A549 (cell line): Measurements from ENCODE around the gene ATP10A. TPM values are rescaled to one million over a fixed set of nuclear protein-coding genes. Genes with fewer than 3 reads are reported as not detected.

Experiments
- ATAC-seq, 2 experiments: fragments of 200-7000 bp in 1 of 2; fragments of >200 bp in 1 of 2; cut with Nextera tagmentation in 1 of 2; cut with Tn5 transposase in 1 of 2; 3 replicates each; pipeline versions ENCODE4 v1.8.0 to v1.9.1; 2018 to 2020; ENCODE audit warnings: mild to moderate bottlenecking in 1 of 2, moderate library complexity in 1 of 2
- CTCF ChIA-PET: fragments of 300-600 bp; sonication (Branson Sonifier 250); formaldehyde crosslinking; extraction: SDS; loops from one replicate; lab custom pipeline; 2021; ENCODE audit warnings: antibody characterized with exemption, inconsistent platforms; lab: Yijun Ruan, JAX
- POLR2A ChIA-PET: fragments of 350-600 bp; formaldehyde crosslinking; extraction: SDS; loops from one replicate; lab custom pipeline; 2021; ENCODE audit warnings: antibody characterized with exemption, inconsistent platforms; lab: Yijun Ruan, JAX
- DNase-seq, 2 experiments: peaks; one replicate each; pipeline versions ENCODE4 v3.0.0 to v3.0.0-alpha.2; 2011 to 2016; ENCODE audit warnings: low read depth in 1 of 2, low spot score in 1 of 2
- FAIRE-seq: peaks from 2 replicates; lab custom pipeline; 2011; peaks lifted over from hg19 to GRCh38; lab: Jason Lieb, UNC
- H3K27ac ChIP-seq, 2 experiments: fragments of >200 bp; sonication (Bioruptor Twin); formaldehyde crosslinking; 3 replicates each; pipeline ENCODE4 v1.5.1; 2016 to 2017
- H3K4me1 ChIP-seq: fragments of >200 bp; sonication (Bioruptor Twin); formaldehyde crosslinking; 3 replicates; pipeline ENCODE4 v1.6.1; 2016
- H3K4me2 ChIP-seq: fragments of >200 bp; sonication (Bioruptor Twin); formaldehyde crosslinking; 3 replicates; pipeline ENCODE4 v1.6.1; 2016
- H3K4me3 ChIP-seq: fragments of >200 bp; sonication (Bioruptor Twin); formaldehyde crosslinking; 3 replicates; pipeline ENCODE4 v1.5.1; 2016
- H3K9me3 ChIP-seq: fragments of >200 bp; sonication (Bioruptor Twin); formaldehyde crosslinking; 3 replicates; pipeline ENCODE4 v1.6.1; 2016
- CHD2 ChIP-seq: fragments of 150-350 bp; IDR thresholded peaks from 2 replicates; pipeline ENCODE4 v1.6.1; 2014; ENCODE audit warnings: low read length; ENCODE audit not compliant: partially characterized antibody
- EHF ChIP-seq: fragments of 250-450 bp; sonication (Bioruptor Pico); IDR thresholded peaks from 2 replicates; pipeline ENCODE4 v1.5.0; 2020; ENCODE audit warnings: mild to moderate bottlenecking
- ESRRA ChIP-seq: fragments of 150-350 bp; IDR thresholded peaks from 2 replicates; pipeline ENCODE4 v1.6.1; 2014; ENCODE audit warnings: mild to moderate bottlenecking, low read length, borderline replicate concordance
- HDAC2 ChIP-seq: fragments of 200-600 bp; sonication (generic); IDR thresholded peaks from 2 replicates; pipeline ENCODE4 v1.6.1; 2016
- HEYL ChIP-seq: fragments of 250-450 bp; sonication (Bioruptor Pico); IDR thresholded peaks from 2 replicates; pipeline ENCODE4 v1.8.0; 2021; ENCODE audit warnings: mild to moderate bottlenecking, moderate library complexity
- JUN ChIP-seq, 2 experiments: fragments of >200 bp; sonication (Bioruptor Twin); formaldehyde crosslinking; IDR thresholded peaks; 2 replicates in 1 of 2; 3 replicates in 1 of 2; pipeline ENCODE4 v1.6.1; 2016 to 2017
- MAFK ChIP-seq: fragments of 450-650 bp; IDR thresholded peaks from 2 replicates; pipeline ENCODE4 v1.6.1; 2014; ENCODE audit not compliant: partially characterized antibody
- MYC ChIP-seq: IDR thresholded peaks from 2 replicates; pipeline ENCODE4 v1.6.1; 2012; ENCODE audit warnings: mild to moderate bottlenecking, inconsistent platforms, low read length, improper control_type of control experiment, borderline replicate concordance
- NPAS2 ChIP-seq: fragments of 250-450 bp; sonication (Bioruptor Pico); IDR thresholded peaks from 2 replicates; pipeline ENCODE4 v1.8.0; 2022; ENCODE audit warnings: mild to moderate bottlenecking, moderate library complexity, borderline replicate concordance
- RCOR1 ChIP-seq: fragments of 150-350 bp; IDR thresholded peaks from 2 replicates; pipeline ENCODE4 v1.6.1; 2014; ENCODE audit warnings: antibody characterized with exemption, low read length, low read depth
- USF2 ChIP-seq: fragments of 450-650 bp; IDR thresholded peaks from 2 replicates; pipeline ENCODE4 v1.6.1; 2014; ENCODE audit warnings: antibody characterized with exemption
- ZFP36 ChIP-seq: fragments of 450-650 bp; IDR thresholded peaks from 2 replicates; pipeline ENCODE4 v1.6.1; 2014; ENCODE audit warnings: borderline replicate concordance; ENCODE audit not compliant: partially characterized antibody
- ZNF302 ChIP-seq: fragments of 250-450 bp; sonication (Bioruptor Pico); IDR thresholded peaks from 2 replicates; pipeline ENCODE4 v1.9.0; 2021; ENCODE audit warnings: inconsistent platforms, mild to moderate bottlenecking, moderate library complexity
- WGBS: methylation state at CpG from one replicate; pipeline ENCODE4 v1.1.6; 2017; ENCODE audit errors: missing lambda C conversion rate; 5-methylcytosine and 5-hydroxymethylcytosine counted together
- polyA plus RNA-seq, 4 experiments: library from polyadenylated mRNA; depleted of rRNA in 3 of 4; stranded (reverse); fragments of >200 nt; fragmentation: RNase III in 1 of 4; extraction: RNeasy Plus Mini Kit Qiagen cat#74134 plus additional on column Dnase treatment in 1 of 4; gene quantifications; 2 replicates in 3 of 4; 3 replicates in 1 of 4; pipeline ENCODE4 v1.2.3, GENCODE V29; 2011 to 2017
- TF ChIP-seq, protein P1 (sequence below): fragments of 200-600 bp; sonication (generic); IDR thresholded peaks from 2 replicates; pipeline ENCODE4 v1.6.1; 2016; ENCODE audit warnings: antibody characterized with exemption, mild to moderate bottlenecking, moderate library complexity
- TF ChIP-seq, protein P2 (sequence below): IDR thresholded peaks from 2 replicates; pipeline ENCODE4 v1.6.1; 2012
- TF ChIP-seq, protein P3 (sequence below): fragments of 250-450 bp; sonication (Bioruptor Pico); IDR thresholded peaks from 2 replicates; pipeline ENCODE4 v1.5.0; 2021; ENCODE audit warnings: mild to moderate bottlenecking, moderate library complexity, borderline replicate concordance

The ATP10A gene
- polyA plus RNA-seq, 2 of the 4 experiments (the other 2 are of a cell fraction): 5.9 to 7.6 TPM

- Histone ChIP-seq H3K4me2 (no peak overlapping the region), H3K27ac (no peak overlapping the region), H3K9me3 (no peaks in the 10 kb centered on the region), H3K4me1 (no peaks in the 10 kb centered on the region), H3K4me3 (no peak overlapping the region)
- WGBS: 68% methylated on average over 9 of the region's 18 CpGs
- no peak for FAIRE-seq
- TF ChIP-seq, protein P1, sequence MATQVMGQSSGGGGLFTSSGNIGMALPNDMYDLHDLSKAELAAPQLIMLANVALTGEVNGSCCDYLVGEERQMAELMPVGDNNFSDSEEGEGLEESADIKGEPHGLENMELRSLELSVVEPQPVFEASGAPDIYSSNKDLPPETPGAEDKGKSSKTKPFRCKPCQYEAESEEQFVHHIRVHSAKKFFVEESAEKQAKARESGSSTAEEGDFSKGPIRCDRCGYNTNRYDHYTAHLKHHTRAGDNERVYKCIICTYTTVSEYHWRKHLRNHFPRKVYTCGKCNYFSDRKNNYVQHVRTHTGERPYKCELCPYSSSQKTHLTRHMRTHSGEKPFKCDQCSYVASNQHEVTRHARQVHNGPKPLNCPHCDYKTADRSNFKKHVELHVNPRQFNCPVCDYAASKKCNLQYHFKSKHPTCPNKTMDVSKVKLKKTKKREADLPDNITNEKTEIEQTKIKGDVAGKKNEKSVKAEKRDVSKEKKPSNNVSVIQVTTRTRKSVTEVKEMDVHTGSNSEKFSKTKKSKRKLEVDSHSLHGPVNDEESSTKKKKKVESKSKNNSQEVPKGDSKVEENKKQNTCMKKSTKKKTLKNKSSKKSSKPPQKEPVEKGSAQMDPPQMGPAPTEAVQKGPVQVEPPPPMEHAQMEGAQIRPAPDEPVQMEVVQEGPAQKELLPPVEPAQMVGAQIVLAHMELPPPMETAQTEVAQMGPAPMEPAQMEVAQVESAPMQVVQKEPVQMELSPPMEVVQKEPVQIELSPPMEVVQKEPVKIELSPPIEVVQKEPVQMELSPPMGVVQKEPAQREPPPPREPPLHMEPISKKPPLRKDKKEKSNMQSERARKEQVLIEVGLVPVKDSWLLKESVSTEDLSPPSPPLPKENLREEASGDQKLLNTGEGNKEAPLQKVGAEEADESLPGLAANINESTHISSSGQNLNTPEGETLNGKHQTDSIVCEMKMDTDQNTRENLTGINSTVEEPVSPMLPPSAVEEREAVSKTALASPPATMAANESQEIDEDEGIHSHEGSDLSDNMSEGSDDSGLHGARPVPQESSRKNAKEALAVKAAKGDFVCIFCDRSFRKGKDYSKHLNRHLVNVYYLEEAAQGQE: no peak
- TF ChIP-seq, protein P2, sequence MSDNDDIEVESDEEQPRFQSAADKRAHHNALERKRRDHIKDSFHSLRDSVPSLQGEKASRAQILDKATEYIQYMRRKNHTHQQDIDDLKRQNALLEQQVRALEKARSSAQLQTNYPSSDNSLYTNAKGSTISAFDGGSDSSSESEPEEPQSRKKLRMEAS: no peak
- TF ChIP-seq EHF (CRISPR knock-in tag) (no peak), JUN (IDR thresholded peaks at IDR 0.05) (no peak), ZFP36 (no peak), CHD2 (no peak), ZNF302 (no peak), MYC (no peak), HEYL (CRISPR knock-in tag) (no peak), USF2 (no peak), MAFK (no peak), NPAS2 (CRISPR knock-in tag) (no peak), RCOR1 (no peak)
- TF ChIP-seq, protein P3, sequence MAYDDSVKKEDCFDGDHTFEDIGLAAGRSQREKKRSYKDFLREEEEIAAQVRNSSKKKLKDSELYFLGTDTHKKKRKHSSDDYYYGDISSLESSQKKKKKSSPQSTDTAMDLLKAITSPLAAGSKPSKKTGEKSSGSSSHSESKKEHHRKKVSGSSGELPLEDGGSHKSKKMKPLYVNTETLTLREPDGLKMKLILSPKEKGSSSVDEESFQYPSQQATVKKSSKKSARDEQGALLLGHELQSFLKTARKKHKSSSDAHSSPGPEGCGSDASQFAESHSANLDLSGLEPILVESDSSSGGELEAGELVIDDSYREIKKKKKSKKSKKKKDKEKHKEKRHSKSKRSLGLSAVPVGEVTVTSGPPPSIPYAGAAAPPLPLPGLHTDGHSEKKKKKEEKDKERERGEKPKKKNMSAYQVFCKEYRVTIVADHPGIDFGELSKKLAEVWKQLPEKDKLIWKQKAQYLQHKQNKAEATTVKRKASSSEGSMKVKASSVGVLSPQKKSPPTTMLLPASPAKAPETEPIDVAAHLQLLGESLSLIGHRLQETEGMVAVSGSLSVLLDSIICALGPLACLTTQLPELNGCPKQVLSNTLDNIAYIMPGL (CRISPR knock-in tag): no peak
- ATAC-seq: peak in 1 of 2 experiments; percentile 26; a peak in 1 of 6 replicates
- CTCF ChIA-PET: interaction anchor here (1.4 kb wide), 1 partner anchor 200 kb away, joined by 4 read pairs; no protein-coding TSS in a partner anchor
- no peak for DNase-seq
- POLR2A ChIA-PET: no interaction called here
Observed at GRCh38 chr15:25733036-25733855, 129.9 kb downstream of the ATP10A start.

GRCh38 chr15:25732191-25732590, 130.9 kb downstream of the ATP10A start:
- 90% methylated on average over 5 of the region's 6 CpGs for WGBS
- CTCF ChIA-PET: interaction anchor here (1.4 kb wide), 1 partner anchor 201 kb away, joined by 4 read pairs; no protein-coding TSS in a partner anchor
- TF ChIP-seq HDAC2 (no peak), CHD2 (no peak), ESRRA (no peak)
- Histone ChIP-seq H3K27ac (no peak overlapping the region), H3K9me3 (no peaks in the 10 kb centered on the region), H3K4me1 (no peaks in the 10 kb centered on the region), H3K4me3 (no peak overlapping the region), H3K4me2 (no peak overlapping the region)
- DNase-seq: no peak
- POLR2A ChIA-PET: no interaction called here
- no peak for FAIRE-seq
- ATAC-seq: no peak
